H1 (cell line): ENCODE results near the gene ABCB10. TPM values are rescaled to one million over a fixed set of nuclear protein-coding genes. Genes with fewer than 3 reads are reported as not detected.

Experiments used
- GTF2F1 ChIP-seq: IDR thresholded peaks from 2 replicates; pipeline ENCODE4 v1.6.1; 2012; ENCODE audit warnings: low read depth, low read length, improper control_type of control experiment, borderline replicate concordance
- RBBP5 ChIP-seq: IDR thresholded peaks from 2 replicates; pipeline ENCODE4 v1.7.1; 2012; ENCODE audit warnings: low read depth, mild to moderate bottlenecking, inconsistent platforms, low read length, moderate library complexity, borderline replicate concordance
- RFX5 ChIP-seq: IDR thresholded peaks from 2 replicates; pipeline ENCODE4 v1.6.1; 2011; ENCODE audit warnings: low read depth, low read length, improper control_type of control experiment, borderline replicate concordance
- SP4 ChIP-seq: IDR thresholded peaks from 2 replicates; pipeline ENCODE4 v1.6.1; 2012; ENCODE audit warnings: low read length, inconsistent platforms
- polyA plus RNA-seq, 7 experiments: library from polyadenylated mRNA; depleted of rRNA in 3 of 7; stranded (reverse) in 5 of 7; unstranded in 2 of 7; fragments of >200 nt in 5 of 7; fragments of 200-250 nt in 2 of 7; gene quantifications; 1 replicate in 5 of 7; 2 replicates in 1 of 7; 4 replicates in 1 of 7; pipeline versions ENCODE4 v1.2.1 to v1.2.3, GENCODE V29; 2011 to 2013; ENCODE audit warnings: missing spikeins in 2 of 7, mixed read lengths in 2 of 7
- total RNA-seq: library from RNA; stranded (reverse); fragmentation: NEBNext Ultra II Directional; extraction: Animal tissue kit (Norgen Biotek cat#: 25700); gene quantifications from 2 replicates; pipeline ENCODE4 v1.2.1, GENCODE V29; 2021

Gene ABCB10
- total and polyA plus RNA-seq, 2 of the 8 experiments (the other 6 are each of a cell fraction or from before 2014, with no cell fraction given), result 3.6 to 11.9 TPM

GRCh38 chr1:229544587-229544986, 13.9 kb downstream of the ABCB10 start (continued):
- no peak for TF ChIP-seq RBBP5
- no peak for TF ChIP-seq SP4
- TF ChIP-seq GTF2F1, result no peak
- no peak for TF ChIP-seq RFX5
